Heart right ventricle (tissue), 16 donors: ENCODE data around the gene DCAF7. TPM values are rescaled to one million over a fixed set of nuclear protein-coding genes. Genes with fewer than 3 reads are reported as not detected.

Experiments
- ATAC-seq, 8 donors: fragments of 200-7000 bp; cut with Tn5 transposase; one replicate each; pipeline ENCODE4 v1.9.1; 2020; ENCODE audit warnings: mild to moderate bottlenecking in 8 of 8, moderate library complexity in 8 of 8, moderate number of reproducible peaks in 1 of 8
- DNase-seq, 2 donors: peaks; one replicate each; pipeline ENCODE4 v3.0.0-alpha.2; 2020
- H3K27ac ChIP-seq, 10 donors: fragments of 200-600 bp; sonication (generic) in 2 of 10; one replicate each; pipeline versions ENCODE4 v1.5.0 to v1.8.0; 2020 to 2022; ENCODE audit warnings: mild to moderate bottlenecking in 3 of 10
- H3K27me3 ChIP-seq, 7 donors: fragments of 200-600 bp; one replicate each; pipeline ENCODE4 v1.8.0; 2021 to 2022; ENCODE audit warnings: mild to moderate bottlenecking in 2 of 7
- H3K36me3 ChIP-seq, 9 donors: fragments of 200-600 bp; sonication (generic) in 1 of 9; one replicate each; pipeline versions ENCODE4 v1.5.0 to v1.8.0; 2020 to 2022; ENCODE audit warnings: mild to moderate bottlenecking in 2 of 9
- H3K4me1 ChIP-seq, 9 donors: fragments of 200-600 bp; sonication (generic) in 1 of 9; one replicate each; pipeline versions ENCODE4 v1.5.0 to v1.8.0; 2020 to 2022; ENCODE audit warnings: mild to moderate bottlenecking in 4 of 9
- H3K4me3 ChIP-seq, 10 donors: fragments of 200-600 bp; sonication (generic) in 2 of 10; one replicate each; pipeline versions ENCODE4 v1.5.0 to v1.8.0; 2020 to 2022; ENCODE audit warnings: mild to moderate bottlenecking in 7 of 10, moderate library complexity in 2 of 10
- H3K9me3 ChIP-seq, 11 donors: fragments of 200-600 bp in 10 of 11; sonication (generic) in 2 of 11; one replicate each; pipeline versions ENCODE4 v1.5.0 to v1.8.0; 2013 to 2022; ENCODE audit warnings: mild to moderate bottlenecking in 2 of 11, control low read depth in 1 of 11, moderate library complexity in 1 of 11
- CTCF ChIP-seq, 9 donors: fragments of 200-600 bp; sonication (generic) in 2 of 9; IDR thresholded peaks; one replicate each; pipeline versions ENCODE4 v1.5.0 to v1.8.0; 2021 to 2022; ENCODE audit warnings: antibody characterized with exemption in 9 of 9, mild to moderate bottlenecking in 5 of 9, moderate library complexity in 1 of 9
- WGBS, 2 donors: extraction: QIAGEN DNeasy Blood & Tissue Kit; methylation state at CpG; one replicate each; pipeline ENCODE4 v1.1.7; 2013; ENCODE audit warnings: inconsistent platforms in 1 of 2; 5-methylcytosine and 5-hydroxymethylcytosine counted together
- intact Hi-C, 10 donors: fragments of 100-400 bp; cut with DNase I; formaldehyde crosslinking; loops; one replicate each; pipeline versions ENCODE4 v1.11.1 to v1.14.2; 2022
- polyA plus RNA-seq, 2 donors: library from polyadenylated mRNA; stranded (reverse); fragments of 200-250 nt; gene quantifications; one replicate each; pipeline ENCODE4 v1.2.3, GENCODE V29; 2013
- total RNA-seq, 10 donors: library from RNA; stranded (reverse); fragmentation: NEBNext Ultra II Directional in 3 of 10; extraction: Animal tissue kit (Norgen Biotek cat#: 25700) in 3 of 10; gene quantifications; one replicate each; pipeline versions ENCODE4 v1.2.1 to v1.2.4, GENCODE V29; 2021 to 2023
- donor health status: Arrhythmogenic right ventricular cardiomyopathy.
- donor health status: ischemic (EF 13 %, LVEDD 7.1; RV severe dilation, severe dysfunction).
- donor health status: healthy with polysubstance abuse.
- donor health status: DM: no; HTN: yes; CAD: no.
- donor health status: DM: no; HTN: no; CAD: no.
- donor health status: ischemic (EF 25% LVEDD 6.9; RV normal size, moderate dysfunction).
- donor health status: ischemic (EF 25% LVEDD 5.7; RV mildly dilated, moderate dysfunction).
- donor health status: healthy.
- donor health status: DM: yes; HTN: yes; CAD: no.
- donor health status: Ischemic cardiomyopathy.
- donor health status: ischemic (EF 35%, LVEDD 5.7; RV mildly dilated, moderate dysfunction).
- donor health status: nonischemic (EF 11% LVEDD 7.7; RV severe dilation, severe dysfunction).
- donor health status: DM: yes; HTN: yes; CAD: no.
- donor health status: PGD.
- donor health status: ischemic (EF 29% LVEDD 5.4; RV normal size, mild dysfunction).
- donor health status: nonischemic (EF 23%, LVEDD 6.1; RV moderate dilation, normal function).

The DCAF7 gene
- total and polyA plus RNA-seq, 12 donors, result 10.2 to 60.7 (median 41.7) TPM

DNA sequence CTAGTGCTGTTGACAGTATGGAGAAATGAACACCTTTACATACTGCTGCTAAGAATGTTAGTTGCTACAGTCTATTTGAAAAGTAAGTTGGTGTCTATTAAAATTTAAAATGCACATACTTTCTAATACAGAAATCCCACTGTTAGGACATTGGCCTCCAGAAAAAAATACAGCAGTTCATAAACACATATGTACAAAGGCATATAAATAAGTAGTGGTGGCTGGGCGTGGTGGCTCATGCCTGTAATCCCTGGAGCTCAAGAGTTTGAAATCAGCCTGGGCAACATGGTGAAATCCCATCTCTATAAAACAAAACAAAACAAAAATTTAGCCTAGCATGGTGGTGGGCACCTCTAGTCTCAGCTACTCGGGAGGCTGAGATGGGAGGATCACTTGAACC is 13.1 kb downstream of the DCAF7 start:
- Histone ChIP-seq H3K27me3 (no peaks in the 10 kb centered on the region), H3K4me1 (peaks cover 0 to 18% (median 0%) of the 10 kb centered on the region in 9 donors), H3K4me3 (no peak overlapping the region), H3K36me3 (peaks cover 0 to under 1% (median 0%) of the 10 kb centered on the region in 9 donors), H3K27ac (no peak overlapping the region), H3K9me3 (no peaks in the 10 kb centered on the region)
- intact Hi-C loops, result loop anchor here in 1 of 10 donors (10.0 kb wide), 1 partner anchor 329 kb away; no protein-coding TSS in a partner anchor
- no peak for TF ChIP-seq CTCF (IDR thresholded peaks at IDR 0.05)
- ATAC-seq, result no peak
- no peak for DNase-seq
- 98% methylated on average over 2 of the region's 2 CpGs for WGBS, 2 donors

DNA sequence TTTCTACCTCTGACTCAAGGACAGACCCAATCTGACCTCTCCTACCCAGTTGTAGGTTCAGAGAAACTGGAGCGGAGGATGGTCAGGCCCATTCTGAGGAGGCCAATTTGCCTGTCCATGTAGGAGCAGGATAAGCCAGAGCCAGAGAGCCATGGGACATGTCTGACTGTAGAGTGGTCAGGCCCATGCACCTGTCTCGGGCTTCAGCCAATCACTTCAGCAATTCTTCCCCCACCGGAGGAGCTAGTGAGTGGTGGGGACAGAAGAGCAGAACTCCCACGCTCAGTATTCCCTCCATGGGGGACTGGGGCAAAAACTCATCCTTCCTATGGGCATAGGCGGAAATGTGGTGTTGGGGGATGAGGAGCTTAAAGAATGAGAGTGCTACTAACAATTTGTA is 14.3 kb downstream of the DCAF7 start:
- no peaks in the 10 kb centered on the region for H3K27me3 ChIP-seq
- H3K27ac ChIP-seq, result no peak overlapping the region
- no peak for DNase-seq
- no peak for ATAC-seq
- H3K4me3 ChIP-seq, result no peak overlapping the region
- H3K36me3 ChIP-seq, result no peaks in the 10 kb centered on the region
- H3K4me1 ChIP-seq, result peaks cover 0 to 21% (median 0%) of the 10 kb centered on the region in 9 donors
- intact Hi-C loops, result loop anchor here in 1 of 10 donors (10.0 kb wide), 1 partner anchor 330 kb away; no protein-coding TSS in a partner anchor
- no peaks in the 10 kb centered on the region for H3K9me3 ChIP-seq
- TF ChIP-seq CTCF (IDR thresholded peaks at IDR 0.05), result no peak
- WGBS, 2 donors, result 95 to 98% methylated on average over 5 of the region's 5 CpGs

GRCh38 chr17:63567229-63567628 is 17.0 kb downstream of the DCAF7 start:
- peaks cover 0 to 8% (median 0%) of the 10 kb centered on the region in 9 donors for H3K36me3 ChIP-seq
- H3K27me3 ChIP-seq, result no peaks in the 10 kb centered on the region
- no peak overlapping the region for H3K4me3 ChIP-seq
- peaks cover 0 to 22% (median 5%) of the 10 kb centered on the region in 9 donors for H3K4me1 ChIP-seq
- no peak overlapping the region for H3K27ac ChIP-seq
- WGBS, 2 donors, result 92 to 95% methylated on average over 1 of the region's 1 CpG
- no peak for DNase-seq
- H3K9me3 ChIP-seq, result no peaks in the 10 kb centered on the region
- intact Hi-C loops, result loop anchor here in 1 of 10 donors (10.0 kb wide), 1 partner anchor 332 kb away; no protein-coding TSS in a partner anchor
- no peak for ATAC-seq
- TF ChIP-seq CTCF (IDR thresholded peaks at IDR 0.05), result no peak

DNA sequence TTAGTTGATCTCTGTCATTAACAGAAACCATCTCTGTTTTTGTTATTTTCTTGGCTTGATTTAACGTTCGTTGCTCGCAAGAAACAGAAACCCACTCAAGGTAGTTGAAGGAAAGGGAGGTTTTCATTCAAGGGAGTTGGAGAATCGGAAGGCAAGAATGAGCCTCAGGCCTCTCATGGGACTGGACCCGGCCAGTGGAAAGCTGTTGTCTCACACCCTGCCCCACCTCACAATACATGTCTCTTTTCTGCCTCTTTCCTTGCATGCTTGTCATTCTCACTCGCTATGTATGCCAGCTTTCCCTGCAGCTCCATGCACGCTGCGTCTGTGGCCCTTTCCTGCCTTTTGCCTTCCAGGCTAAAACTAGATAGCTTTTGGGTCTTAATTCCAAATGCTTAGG is 18.3 kb downstream of the DCAF7 start:
- Histone ChIP-seq H3K4me1 (peaks cover 0 to 14% (median 5%) of the 10 kb centered on the region in 9 donors), H3K9me3 (no peaks in the 10 kb centered on the region), H3K36me3 (peaks cover 0 to 8% (median 0%) of the 10 kb centered on the region in 9 donors), H3K4me3 (no peak overlapping the region), H3K27me3 (no peaks in the 10 kb centered on the region), H3K27ac (no peak overlapping the region)
- no peak for ATAC-seq
- intact Hi-C loops, result loop anchor here in 1 of 10 donors (10.0 kb wide), 1 partner anchor 334 kb away; no protein-coding TSS in a partner anchor
- no peak for TF ChIP-seq CTCF (IDR thresholded peaks at IDR 0.05)
- WGBS, 2 donors, result 69 to 74% methylated on average over 8 of the region's 8 CpGs
- no peak for DNase-seq
